22Rv1 (cell line): ENCODE measurements around the gene GGN.

Experiments
- CTCF ChIP-seq: fragments of 450-650 bp; IDR thresholded peaks from 2 replicates; pipeline ENCODE4 v1.5.1; 2017; ENCODE audit warnings: mild to moderate bottlenecking
- ZFX ChIP-seq: fragments of 450-650 bp; IDR thresholded peaks from 2 replicates; pipeline ENCODE4 v1.6.1; 2017; ENCODE audit warnings: antibody characterized with exemption, borderline replicate concordance

DNA sequence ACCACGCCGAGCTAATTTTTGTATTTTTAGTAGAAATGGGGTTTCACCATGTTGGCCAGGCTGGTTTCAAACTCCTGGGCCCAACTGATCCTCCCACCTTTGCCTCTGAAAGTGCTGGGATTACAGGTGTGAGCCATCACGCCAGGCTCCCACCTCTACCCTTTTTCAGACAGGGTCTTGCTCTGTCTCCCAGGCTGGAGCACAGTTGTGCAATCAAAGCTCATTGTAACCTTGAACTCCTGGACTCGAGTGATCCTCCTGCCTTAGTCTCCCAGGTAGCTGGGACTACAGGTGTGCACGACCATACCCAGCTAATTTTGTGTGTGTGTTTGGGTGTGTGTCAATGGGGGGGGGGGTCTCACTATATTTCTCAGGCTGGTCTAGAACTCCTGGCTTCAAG lies 36.4 kb upstream of the GGN start:
- TF ChIP-seq CTCF (no peak), ZFX (no peak)
